ENCODE measurements around the gene PANX1. TPM values are rescaled to one million over a fixed set of nuclear protein-coding genes. Genes with fewer than 3 reads are reported as not detected.

Gene PANX1
- total and polyA plus RNA-seq, 8 donors: 2.2 to 10.4 (median 5.1) TPM

- ATAC-seq: no peak
- Histone ChIP-seq H3K4me3 (no peak overlapping the region), H3K27ac (no peak overlapping the region), H3K4me1 (peaks cover 0 to 10% (median 9%) of the 10 kb centered on the region in 3 donors), H3K9me3 (no peaks in the 10 kb centered on the region), H3K27me3 (no peaks in the 10 kb centered on the region), H3K36me3 (no peaks in the 10 kb centered on the region)
- intact Hi-C loops (cut with DNase I): no loop called here
- TF ChIP-seq CTCF (IDR thresholded peaks at IDR 0.05): no peak
- FAIRE-seq: no peak
- WGBS, 2 donors: 89 to 92% methylated on average over 7 of the region's 7 CpGs
- DNase-seq: no peak
Measured at GRCh38 chr11:94142308-94143281, 14.0 kb downstream of the PANX1 start.

GRCh38 chr11:94144216-94144615 lies 15.6 kb downstream of the PANX1 start:
- no peak for ATAC-seq
- Histone ChIP-seq H3K9me3 (no peaks in the 10 kb centered on the region), H3K27me3 (no peaks in the 10 kb centered on the region), H3K4me1 (peaks cover 0 to 13% (median 11%) of the 10 kb centered on the region in 3 donors), H3K36me3 (no peaks in the 10 kb centered on the region), H3K27ac (no peak overlapping the region), H3K4me3 (no peak overlapping the region)
- DNase-seq: no peak
- FAIRE-seq: no peak
- WGBS, 2 donors: 87 to 95% methylated on average over 3 of the region's 3 CpGs
- intact Hi-C loops (cut with DNase I): no loop called here
- TF ChIP-seq CTCF (IDR thresholded peaks at IDR 0.05): no peak

GRCh38 chr11:94144664-94145063 lies 16.0 kb downstream of the PANX1 start:
- H3K4me1 ChIP-seq: peaks cover 0 to 16% (median 16%) of the 10 kb centered on the region in 3 donors
- WGBS, 2 donors: 89 to 94% methylated on average over 1 of the region's 1 CpG
- no peak for ATAC-seq
- TF ChIP-seq CTCF (IDR thresholded peaks at IDR 0.05): no peak
- no peaks in the 10 kb centered on the region for H3K27me3 ChIP-seq
- no peak overlapping the region for H3K27ac ChIP-seq
- no peaks in the 10 kb centered on the region for H3K9me3 ChIP-seq
- intact Hi-C loops (cut with DNase I): no loop called here
- no peak for FAIRE-seq
- DNase-seq: no peak
- H3K4me3 ChIP-seq: no peak overlapping the region
- no peaks in the 10 kb centered on the region for H3K36me3 ChIP-seq

GRCh38 chr11:94145431-94145830 lies 16.8 kb downstream of the PANX1 start:
- H3K9me3 ChIP-seq: no peaks in the 10 kb centered on the region
- FAIRE-seq: no peak
- intact Hi-C loops (cut with DNase I): no loop called here
- WGBS, 2 donors: 43 to 52% methylated on average over 2 of the region's 2 CpGs
- ATAC-seq: no peak
- no peaks in the 10 kb centered on the region for H3K36me3 ChIP-seq
- no peak overlapping the region for H3K27ac ChIP-seq
- no peaks in the 10 kb centered on the region for H3K27me3 ChIP-seq
- no peak for DNase-seq
- TF ChIP-seq CTCF (IDR thresholded peaks at IDR 0.05): no peak
- H3K4me3 ChIP-seq: no peak overlapping the region
- peaks cover 0 to 16% (median 16%) of the 10 kb centered on the region in 3 donors for H3K4me1 ChIP-seq

- peaks cover 0 to 20% (median 16%) of the 10 kb centered on the region in 3 donors for H3K4me1 ChIP-seq
- no peak overlapping the region for H3K4me3 ChIP-seq
- no peaks in the 10 kb centered on the region for H3K27me3 ChIP-seq
- 85 to 93% methylated on average over 4 of the region's 4 CpGs for WGBS, 2 donors
- ATAC-seq: no peak
- intact Hi-C loops (cut with DNase I): no loop called here
- H3K9me3 ChIP-seq: no peaks in the 10 kb centered on the region
- FAIRE-seq: no peak
- TF ChIP-seq CTCF (IDR thresholded peaks at IDR 0.05): no peak
- H3K36me3 ChIP-seq: no peaks in the 10 kb centered on the region
- DNase-seq: no peak
- no peak overlapping the region for H3K27ac ChIP-seq
Measured at GRCh38 chr11:94145916-94146315, 17.3 kb downstream of the PANX1 start.
